Measurements from ENCODE around the gene CLSTN1. TPM values are rescaled to one million over a fixed set of nuclear protein-coding genes. Genes with fewer than 3 reads are reported as not detected.
"Not testable (repeated sequence)": the region's sequence is repeated elsewhere in the genome, so short reads cannot be mapped to it uniquely, and the experiment has no call there.

The CLSTN1 gene
- total RNA-seq, 1 donor from 2014 or later = 127 TPM

- no peaks in the 10 kb centered on the region for H3K9me3 Mint-ChIP-seq
- peak overlapping the region; percentile 16 for H3K27ac Mint-ChIP-seq
- H3K27me3 Mint-ChIP-seq (ENCODE audit: low read depth) = no peaks in the 10 kb centered on the region
- DNase-seq (ENCODE audit: low spot score in 2 of 2, unreplicated experiment in 2 of 2) = no peak
- H3K4me3 Mint-ChIP-seq = no peak overlapping the region
- peaks cover 5% of the 10 kb centered on the region for H3K36me3 Mint-ChIP-seq
- no peak for TF ChIP-seq CTCF (IDR thresholded peaks at IDR 0.05; ENCODE audit: unreplicated experiment)
- no peaks in the 10 kb centered on the region for H3K4me1 Mint-ChIP-seq
Measured at GRCh38 chr1:9814619-9815018, 9.1 kb downstream of the CLSTN1 start.

GRCh38 chr1:9811239-9811966 is 12.4 kb downstream of the CLSTN1 start:
- H3K27ac Mint-ChIP-seq = no peak overlapping the region
- H3K4me3 Mint-ChIP-seq = no peak overlapping the region
- DNase-seq (ENCODE audit: low spot score in 2 of 2, unreplicated experiment in 2 of 2) = no peak
- no peak for TF ChIP-seq CTCF (IDR thresholded peaks at IDR 0.05; ENCODE audit: unreplicated experiment)
- no peaks in the 10 kb centered on the region for H3K27me3 Mint-ChIP-seq (ENCODE audit: low read depth)
- H3K36me3 Mint-ChIP-seq = peaks cover 5% of the 10 kb centered on the region
- no peaks in the 10 kb centered on the region for H3K9me3 Mint-ChIP-seq
- peaks cover 8% of the 10 kb centered on the region for H3K4me1 Mint-ChIP-seq

- H3K4me1 Mint-ChIP-seq = peaks cover 18% of the 10 kb centered on the region
- H3K9me3 Mint-ChIP-seq = no peaks in the 10 kb centered on the region
- no peaks in the 10 kb centered on the region for H3K27me3 Mint-ChIP-seq (ENCODE audit: low read depth)
- H3K27ac Mint-ChIP-seq = peak overlapping the region; percentile 47
- no peak for TF ChIP-seq CTCF (IDR thresholded peaks at IDR 0.05; ENCODE audit: unreplicated experiment)
- no peaks in the 10 kb centered on the region for H3K36me3 Mint-ChIP-seq
- no peak for DNase-seq (ENCODE audit: low spot score in 2 of 2, unreplicated experiment in 2 of 2)
- H3K4me3 Mint-ChIP-seq = no peak overlapping the region
Measured at GRCh38 chr1:9809100-9809510, 14.7 kb downstream of the CLSTN1 start.

- H3K27me3 Mint-ChIP-seq (ENCODE audit: low read depth) = no peaks in the 10 kb centered on the region
- no peak for TF ChIP-seq CTCF (IDR thresholded peaks at IDR 0.05; ENCODE audit: unreplicated experiment)
- H3K9me3 Mint-ChIP-seq = no peaks in the 10 kb centered on the region
- peaks cover 18% of the 10 kb centered on the region for H3K4me1 Mint-ChIP-seq
- H3K4me3 Mint-ChIP-seq = no peak overlapping the region
- DNase-seq (ENCODE audit: low spot score in 2 of 2, unreplicated experiment in 2 of 2) = no peak
- no peaks in the 10 kb centered on the region for H3K36me3 Mint-ChIP-seq
- peak overlapping the region; percentile 47 for H3K27ac Mint-ChIP-seq
Measured at GRCh38 chr1:9808459-9808858, 15.3 kb downstream of the CLSTN1 start.

- H3K9me3 Mint-ChIP-seq = no peaks in the 10 kb centered on the region
- no peaks in the 10 kb centered on the region for H3K36me3 Mint-ChIP-seq
- DNase-seq (ENCODE audit: low spot score in 2 of 2, unreplicated experiment in 2 of 2) = no peak
- no peak for TF ChIP-seq CTCF (IDR thresholded peaks at IDR 0.05; ENCODE audit: unreplicated experiment)
- peak overlapping the region; percentile 19 for H3K27ac Mint-ChIP-seq
- peaks cover 18% of the 10 kb centered on the region for H3K4me1 Mint-ChIP-seq
- no peaks in the 10 kb centered on the region for H3K27me3 Mint-ChIP-seq (ENCODE audit: low read depth)
- H3K4me3 Mint-ChIP-seq = no peak overlapping the region
Measured at GRCh38 chr1:9807541-9807940, 16.2 kb downstream of the CLSTN1 start.

GRCh38 chr1:9805972-9806371 is 17.8 kb downstream of the CLSTN1 start:
- not testable (repeated sequence) for H3K27me3 Mint-ChIP-seq (ENCODE audit: low read depth); H3K4me3 Mint-ChIP-seq; DNase-seq (ENCODE audit: low spot score in 2 of 2, unreplicated experiment in 2 of 2); H3K9me3 Mint-ChIP-seq; H3K36me3 Mint-ChIP-seq; H3K27ac Mint-ChIP-seq
- H3K4me1 Mint-ChIP-seq = peaks cover 18% of the 10 kb centered on the region

Measured in mesothelial cell of epicardium (in vitro differentiated cells).